ENCODE measurements around the gene GNA15.
"Not testable (repeated sequence)": the region's sequence is repeated elsewhere in the genome, so short reads cannot be mapped to it uniquely, and the experiment has no call there.

Gene GNA15

GRCh38 chr19:3190921-3191805, 55.3 kb downstream of the GNA15 start:
- no peak for DNase-seq (ENCODE audit: low read depth in 2 of 2)

- DNase-seq (ENCODE audit: low read depth in 2 of 2) = not testable (repeated sequence)
Measured at GRCh38 chr19:3191806-3192104, 55.9 kb downstream of the GNA15 start.

DNA sequence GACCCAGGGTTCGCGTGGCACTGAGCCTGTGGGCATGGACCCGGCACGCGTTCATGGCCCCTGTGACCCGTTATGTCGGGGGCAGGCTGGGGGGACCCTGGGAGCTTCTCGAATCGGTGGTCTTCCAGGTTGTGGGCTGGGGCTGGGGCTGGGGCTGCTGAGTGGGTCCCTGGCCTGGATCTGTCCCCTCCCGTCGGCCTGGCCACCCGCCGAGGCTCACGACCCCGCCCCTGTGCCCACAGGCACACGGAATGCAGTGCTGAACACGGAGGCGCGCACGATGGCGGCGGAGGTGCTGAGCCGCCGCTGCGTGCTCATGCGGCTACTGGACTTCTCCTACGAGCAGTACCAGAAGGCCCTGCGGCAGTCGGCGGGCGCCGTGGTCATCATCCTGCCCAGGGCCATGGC, 56.4 kb downstream of the GNA15 start:
- no peak for DNase-seq (ENCODE audit: low read depth in 2 of 2)

DNA sequence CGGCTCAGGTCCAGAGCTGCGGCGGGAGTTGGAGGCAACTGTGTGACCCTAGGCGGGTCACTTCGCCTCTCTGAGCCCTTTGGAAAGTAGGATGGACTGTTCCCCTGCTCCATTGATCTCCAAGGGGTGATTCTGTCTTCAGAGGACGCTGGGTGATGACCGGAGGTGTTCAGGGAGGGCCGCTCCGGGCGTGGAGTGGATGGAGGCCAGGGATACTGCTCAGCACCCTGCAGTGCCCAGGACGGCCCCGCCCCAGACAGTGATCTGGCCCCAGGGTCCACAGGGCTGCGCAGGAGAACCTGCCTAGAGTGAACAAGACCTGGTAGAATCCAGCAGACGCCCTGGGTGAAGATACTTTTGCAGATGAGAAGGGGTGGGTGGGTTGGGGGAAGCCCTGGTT, 56.9 kb downstream of the GNA15 start:
- no peak for DNase-seq (ENCODE audit: low read depth in 2 of 2)

DNA sequence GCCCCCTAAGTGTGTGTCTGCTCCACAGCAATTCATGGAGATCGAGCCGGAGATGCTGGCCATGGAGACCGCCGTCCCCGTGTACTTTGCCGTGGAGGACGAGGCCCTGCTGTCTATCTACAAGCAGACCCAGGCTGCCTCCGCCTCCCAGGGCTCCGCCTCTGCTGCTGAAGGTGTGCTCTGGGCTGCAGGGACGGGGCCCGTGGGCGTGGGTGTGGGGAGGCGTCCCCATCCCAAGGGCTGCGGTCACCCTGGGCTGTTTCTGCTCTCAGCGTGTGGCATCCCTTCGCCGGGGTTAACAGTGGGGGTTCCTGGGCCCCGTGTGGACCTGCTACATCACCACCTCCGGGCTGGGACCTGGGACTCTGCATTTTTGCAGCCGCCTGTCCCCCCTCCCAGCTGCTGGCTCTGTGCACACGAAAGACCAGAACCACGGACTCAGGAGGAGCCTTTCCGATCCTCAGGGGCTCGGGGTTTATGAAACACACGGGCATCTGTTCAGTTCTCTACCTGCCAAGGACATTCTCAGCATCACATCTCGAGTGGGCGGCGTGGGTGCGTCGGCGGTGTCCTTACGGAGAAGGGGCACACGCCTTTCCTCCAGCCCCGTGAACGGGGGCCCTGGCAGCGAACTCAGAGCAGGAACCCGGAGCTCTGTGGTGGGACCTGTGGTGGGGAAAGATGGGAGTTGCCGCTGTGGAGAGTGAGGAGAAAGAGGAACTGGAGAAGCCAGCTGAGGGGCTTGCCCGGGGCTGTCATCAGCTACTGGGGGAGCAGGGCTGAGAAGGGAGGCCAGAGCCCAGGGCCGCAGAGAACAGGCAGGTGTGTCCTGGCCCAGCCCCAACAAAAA, 57.6 kb downstream of the GNA15 start:
- no peak for DNase-seq (ENCODE audit: low read depth in 2 of 2)

GRCh38 chr19:3194106-3195087, 58.6 kb downstream of the GNA15 start:
- no peak for DNase-seq (ENCODE audit: low read depth in 2 of 2)

DNA sequence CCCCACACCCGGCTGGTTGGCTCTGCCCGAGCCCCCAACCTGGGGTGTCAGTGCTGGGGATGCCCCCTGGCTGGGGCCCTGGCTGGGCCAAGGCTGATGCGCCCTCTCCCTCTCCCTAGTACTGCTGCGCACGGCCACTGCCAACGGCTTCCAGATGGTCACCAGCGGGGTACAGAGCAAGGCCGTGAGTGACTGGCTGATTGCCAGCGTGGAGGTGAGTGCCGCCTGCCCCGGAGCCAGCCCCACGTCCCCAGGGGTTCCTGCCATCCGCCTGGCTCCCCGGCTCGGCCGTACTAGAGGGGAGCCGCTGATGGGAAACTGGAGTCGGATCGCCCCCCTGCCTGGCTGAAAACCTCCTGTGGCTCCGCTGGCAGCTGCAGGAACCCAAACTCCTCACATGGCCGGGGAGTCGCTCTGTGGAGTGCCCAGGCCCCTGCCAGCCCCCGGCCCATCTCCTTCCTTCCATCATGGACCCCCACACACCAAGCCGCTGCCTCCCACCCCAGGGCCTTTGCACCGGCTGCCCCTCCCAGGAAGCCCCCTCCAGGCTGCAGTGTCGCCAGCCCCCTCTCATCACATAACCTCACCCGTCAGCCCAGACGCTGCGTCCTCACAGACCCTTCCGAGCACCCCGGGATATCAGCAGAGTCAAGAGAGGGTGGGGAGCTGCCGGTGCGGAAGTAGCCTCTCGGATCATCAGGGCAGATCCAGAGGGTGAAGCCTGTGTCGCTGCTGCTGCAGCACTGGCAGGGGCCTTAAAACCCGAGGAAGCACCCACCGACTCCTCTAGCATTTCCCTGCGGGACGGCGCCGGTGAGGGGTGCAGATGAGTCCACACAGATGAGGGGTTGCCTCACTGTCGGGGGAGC, 60.5 kb downstream of the GNA15 start:
- DNase-seq (ENCODE audit: low read depth in 2 of 2) = no peak

GRCh38 chr19:3196933-3197205, 61.0 kb downstream of the GNA15 start:
- DNase-seq (ENCODE audit: low read depth in 2 of 2) = no peak

GRCh38 chr19:3198901-3199700, 63.3 kb downstream of the GNA15 start:
- no peak for DNase-seq (ENCODE audit: low read depth in 2 of 2)

DNA sequence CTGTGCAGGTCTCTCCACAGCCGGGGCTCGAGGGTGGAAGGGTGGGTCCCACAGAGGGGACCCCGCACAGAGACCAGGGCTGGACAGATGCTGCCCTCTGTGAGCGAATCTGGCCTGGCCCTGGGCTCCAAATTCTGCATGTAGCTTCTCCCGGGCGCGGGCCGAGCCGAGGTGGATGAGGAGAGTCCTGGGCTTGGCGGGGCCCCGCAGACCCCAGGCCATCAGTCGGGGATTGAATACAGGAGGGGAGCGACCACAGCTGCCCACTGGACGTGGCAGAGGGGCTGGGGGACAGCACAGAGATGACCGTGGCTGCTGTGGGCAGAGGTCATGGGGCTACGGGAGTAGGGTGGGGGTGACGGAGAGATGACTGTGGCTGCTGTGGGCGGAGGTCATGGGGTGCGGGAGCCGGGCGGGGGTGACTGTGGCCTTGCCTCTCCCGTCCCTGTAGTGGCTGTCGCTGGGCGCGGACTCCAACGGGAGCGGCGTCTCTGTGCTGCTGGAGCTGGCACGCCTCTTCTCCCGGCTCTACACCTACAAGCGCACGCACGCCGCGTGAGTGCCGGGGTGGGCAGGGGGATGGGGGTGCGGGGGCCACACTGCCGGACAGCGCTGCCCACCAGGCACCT, 65.4 kb downstream of the GNA15 start:
- DNase-seq (ENCODE audit: low read depth in 2 of 2) = no peak

DNA sequence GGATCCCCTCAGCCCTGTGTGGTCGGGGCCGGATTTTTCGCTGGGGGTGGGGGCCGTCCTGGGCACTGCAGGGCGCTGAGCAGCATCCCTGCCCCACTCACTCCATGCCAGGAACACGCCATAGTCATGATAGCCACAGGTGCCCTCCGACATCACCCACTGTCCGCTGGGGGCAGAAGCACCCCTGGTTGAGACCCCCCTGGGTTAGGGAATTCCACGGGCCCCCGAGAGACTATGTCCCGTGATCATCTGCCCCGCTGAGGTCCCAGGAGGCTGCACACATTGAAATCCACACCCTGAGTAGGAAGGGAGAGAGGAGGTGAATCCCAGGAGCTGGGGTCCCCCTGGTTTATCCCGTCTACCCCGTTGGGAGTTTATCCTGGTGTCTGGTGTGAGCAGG, 66.1 kb downstream of the GNA15 start:
- DNase-seq (ENCODE audit: low read depth in 2 of 2) = no peak

DNA sequence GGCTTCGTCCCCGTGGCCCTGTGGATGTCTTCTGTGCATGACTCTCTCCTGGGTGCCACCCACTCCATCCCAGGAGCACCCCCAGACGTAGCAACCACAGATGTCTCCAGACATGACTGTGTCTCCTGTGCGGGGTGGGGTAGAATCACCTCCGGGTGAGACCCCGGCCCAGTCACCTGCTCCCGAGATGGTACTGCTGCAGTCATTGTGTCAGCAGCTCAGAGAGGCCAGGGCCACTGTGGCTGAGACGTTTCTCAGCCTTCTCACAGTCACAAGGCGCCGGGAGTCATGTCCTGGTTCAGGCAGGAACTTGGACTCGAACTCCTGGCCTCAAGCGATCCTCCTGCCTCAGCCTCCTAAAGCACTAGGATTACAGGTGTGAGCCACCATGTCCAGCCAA, 66.5 kb downstream of the GNA15 start:
- DNase-seq (ENCODE audit: low read depth in 2 of 2) = no peak

DNA sequence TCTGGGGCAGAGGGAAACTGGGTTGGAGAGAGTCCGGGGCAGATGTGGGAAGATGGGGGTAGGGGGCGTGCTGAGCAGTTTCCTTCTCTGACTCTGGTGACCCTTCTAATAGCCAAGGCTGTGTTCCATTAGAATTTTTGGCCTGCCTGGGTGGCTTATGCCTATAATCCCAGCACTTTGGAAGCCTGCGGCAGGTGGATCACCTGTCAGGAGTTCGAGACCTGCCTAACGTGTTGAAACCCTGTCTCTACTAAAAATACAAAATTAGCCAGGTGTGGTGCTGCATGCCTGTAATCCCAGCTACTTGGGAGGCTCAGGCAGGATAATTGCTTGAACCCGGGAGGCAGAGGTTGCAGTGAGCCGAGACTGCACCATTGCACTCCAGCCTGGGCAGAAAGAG, 67.1 kb downstream of the GNA15 start:
- DNase-seq (ENCODE audit: low read depth in 2 of 2) = not testable (repeated sequence)

DNA sequence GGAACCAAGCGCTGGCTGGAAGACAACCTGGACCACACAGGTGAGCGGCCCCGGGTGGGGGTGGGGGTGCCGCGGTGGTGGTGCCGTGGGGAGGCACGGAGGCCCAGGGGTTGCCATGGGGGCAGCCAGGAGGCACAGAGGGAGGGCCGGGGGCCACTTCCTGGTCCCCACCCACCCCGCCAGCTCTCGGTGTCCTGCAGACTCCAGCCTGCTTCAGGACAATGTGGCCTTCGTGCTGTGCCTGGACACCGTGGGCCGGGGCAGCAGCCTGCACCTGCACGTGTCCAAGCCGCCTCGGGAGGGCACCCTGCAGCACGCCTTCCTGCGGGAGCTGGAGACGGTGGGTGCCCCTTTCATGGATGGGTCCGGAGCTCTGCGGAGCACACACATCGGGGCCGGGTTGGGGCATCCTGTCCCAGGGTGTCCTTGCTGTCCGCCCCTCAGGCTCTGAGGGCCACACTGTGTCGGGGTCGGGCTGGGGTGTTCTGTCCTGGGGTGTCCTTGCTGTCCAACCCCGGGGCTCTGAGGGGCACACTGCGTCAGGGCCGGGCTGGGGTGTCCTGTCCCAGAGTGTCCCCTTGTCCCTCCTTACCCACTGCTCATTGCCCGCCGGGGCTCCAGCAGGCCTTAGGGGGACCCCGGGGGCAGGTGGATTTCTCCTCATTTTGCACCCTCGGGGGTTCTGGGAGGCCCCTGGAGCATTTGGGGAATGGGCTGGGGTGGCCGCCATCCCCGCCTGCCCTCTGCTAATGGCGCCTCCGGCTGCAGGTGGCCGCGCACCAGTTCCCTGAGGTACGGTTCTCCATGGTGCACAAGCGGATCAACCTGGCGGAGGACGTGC, 68.2 kb downstream of the GNA15 start:
- DNase-seq (ENCODE audit: low read depth in 2 of 2) = no peak

GRCh38 chr19:3204646-3205275, 68.9 kb downstream of the GNA15 start:
- no peak for DNase-seq (ENCODE audit: low read depth in 2 of 2)

GRCh38 chr19:3206216-3206953, 70.6 kb downstream of the GNA15 start:
- DNase-seq (ENCODE audit: low read depth in 2 of 2) = no peak

DNA sequence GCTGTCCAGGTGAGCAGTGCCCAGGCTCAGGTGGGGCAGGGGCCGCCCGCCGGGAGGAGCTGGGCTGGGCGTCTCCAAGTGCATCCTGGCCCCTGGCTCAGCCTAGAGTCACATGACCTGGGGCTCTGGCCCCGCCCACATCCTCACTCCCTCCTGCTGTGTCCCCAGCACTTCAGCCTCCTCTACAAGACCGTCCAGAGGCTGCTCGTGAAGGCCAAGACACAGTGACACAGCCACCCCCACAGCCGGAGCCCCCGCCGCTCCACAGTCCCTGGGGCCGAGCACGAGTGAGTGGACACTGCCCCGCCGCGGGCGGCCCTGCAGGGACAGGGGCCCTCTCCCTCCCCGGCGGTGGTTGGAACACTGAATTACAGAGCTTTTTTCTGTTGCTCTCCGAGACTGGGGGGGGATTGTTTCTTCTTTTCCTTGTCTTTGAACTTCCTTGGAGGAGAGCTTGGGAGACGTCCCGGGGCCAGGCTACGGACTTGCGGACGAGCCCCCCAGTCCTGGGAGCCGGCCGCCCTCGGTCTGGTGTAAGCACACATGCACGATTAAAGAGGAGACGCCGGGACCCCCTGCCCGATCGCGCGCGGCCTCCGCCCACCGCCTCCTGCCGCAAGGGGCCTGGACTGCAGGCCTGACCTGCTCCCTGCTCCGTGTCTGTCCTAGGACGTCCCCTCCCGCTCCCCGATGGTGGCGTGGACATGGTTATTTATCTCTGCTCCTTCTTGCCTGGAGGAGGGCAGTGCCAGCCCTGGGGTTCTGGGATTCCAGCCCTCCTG, 71.8 kb downstream of the GNA15 start:
- no peak for DNase-seq (ENCODE audit: low read depth in 2 of 2)
